Measurements from ENCODE around the gene CCDC188. TPM values are rescaled to one million over a fixed set of nuclear protein-coding genes. Genes with fewer than 3 reads are reported as not detected.

CCDC188 gene
- total RNA-seq, 2 donors from 2014 or later = 0.22 to 0.32 TPM

- Histone ChIP-seq H3K27ac (no peak overlapping the region), H3K9me3 (no peaks in the 10 kb centered on the region), H3K36me3 (peaks cover 8% of the 10 kb centered on the region), H3K9ac (ENCODE audit: low read depth in 2 of 2, low read length in 2 of 2) (no peak overlapping the region), H3K27me3 (no peaks in the 10 kb centered on the region), H3K4me3 (no peak overlapping the region), H3K4me1 (peaks cover 7% of the 10 kb centered on the region)
- intact Hi-C loops (cut with DNase I) = loop anchor here (10.0 kb wide), 1 partner anchor 149 kb away; no protein-coding TSS in a partner anchor
- no peak for DNase-seq
- TF ChIP-seq CTCF (IDR thresholded peaks at IDR 0.05) = no peak
Observed at GRCh38 chr22:20113551-20114310, 37.1 kb downstream of the CCDC188 start.

- H3K9me3 ChIP-seq = no peaks in the 10 kb centered on the region
- H3K4me1 ChIP-seq = peaks cover 7% of the 10 kb centered on the region
- no peak overlapping the region for H3K9ac ChIP-seq (ENCODE audit: low read depth in 2 of 2, low read length in 2 of 2)
- H3K27me3 ChIP-seq = no peaks in the 10 kb centered on the region
- no peak for TF ChIP-seq CTCF (IDR thresholded peaks at IDR 0.05)
- H3K36me3 ChIP-seq = peaks cover 8% of the 10 kb centered on the region
- no peak overlapping the region for H3K27ac ChIP-seq
- no peak overlapping the region for H3K4me3 ChIP-seq
- no peak for DNase-seq
- intact Hi-C loops (cut with DNase I) = loop anchor here (10.0 kb wide), 1 partner anchor 148 kb away; no protein-coding TSS in a partner anchor
Observed at GRCh38 chr22:20112623-20113511, 38.0 kb downstream of the CCDC188 start.

- intact Hi-C loops (cut with DNase I) = loop anchor here (10.0 kb wide), 1 partner anchor 147 kb away; no protein-coding TSS in a partner anchor
- no peak overlapping the region for H3K9ac ChIP-seq (ENCODE audit: low read depth in 2 of 2, low read length in 2 of 2)
Observed at GRCh38 chr22:20111689-20112622, 38.9 kb downstream of the CCDC188 start.

GRCh38 chr22:20111045-20111688 lies 39.7 kb downstream of the CCDC188 start:
- H3K36me3 ChIP-seq = peaks cover 20% of the 10 kb centered on the region
- no peak overlapping the region for H3K4me3 ChIP-seq
- H3K4me1 ChIP-seq = peaks cover 4% of the 10 kb centered on the region
- intact Hi-C loops (cut with DNase I) = loop anchor here (10.0 kb wide), 1 partner anchor 146 kb away; no protein-coding TSS in a partner anchor
- H3K27me3 ChIP-seq = no peaks in the 10 kb centered on the region
- TF ChIP-seq CTCF (IDR thresholded peaks at IDR 0.05) = no peak
- H3K27ac ChIP-seq = no peak overlapping the region
- no peak for DNase-seq
- H3K9me3 ChIP-seq = no peaks in the 10 kb centered on the region
- H3K9ac ChIP-seq (ENCODE audit: low read depth in 2 of 2, low read length in 2 of 2) = no peak overlapping the region

More at GRCh38 chr22:20111689-20112622, 38.9 kb downstream of the CCDC188 start:
- H3K36me3 ChIP-seq = peaks cover 15% of the 10 kb centered on the region
- no peak overlapping the region for H3K27ac ChIP-seq
- peaks cover 7% of the 10 kb centered on the region for H3K4me1 ChIP-seq
- no peaks in the 10 kb centered on the region for H3K27me3 ChIP-seq
- no peaks in the 10 kb centered on the region for H3K9me3 ChIP-seq
- no peak overlapping the region for H3K4me3 ChIP-seq
- DNase-seq = no peak
- no peak for TF ChIP-seq CTCF (IDR thresholded peaks at IDR 0.05)
